Measurements from ENCODE around the gene OR9K2.
A peak's percentile ranks its signal among the peaks of the same experiment; 100 is the strongest.
"Not testable (repeated sequence)": the region's sequence is repeated elsewhere in the genome, so short reads cannot be mapped to it uniquely, and the experiment has no call there.

OR9K2 gene

GRCh38 chr12:55126106-55126505 is at the start of gene OR9K2:
Gene OR9K2 (plus strand): TSS chr12:55126406. CDS start chr12:55129835, 3,429 bp downstream.
- DNase-seq (ENCODE audit: low read depth in 3 of 3), result no peak

GRCh38 chr12:55092579-55092978 is 33.6 kb upstream of the OR9K2 start:
- no peak for DNase-seq (ENCODE audit: low read depth in 3 of 3)

GRCh38 chr12:55112378-55112875 is 13.8 kb upstream of the OR9K2 start:
- no peak for DNase-seq (ENCODE audit: low read depth in 3 of 3)

- no peak for DNase-seq (ENCODE audit: low read depth in 3 of 3)
Measured at GRCh38 chr12:55116152-55116551, 10.1 kb upstream of the OR9K2 start.

GRCh38 chr12:55132816-55133215 is 6.6 kb downstream of the OR9K2 start:
- no peak for DNase-seq (ENCODE audit: low read depth in 3 of 3)

GRCh38 chr12:55142669-55143565 is 16.7 kb downstream of the OR9K2 start:
- peak in 1 of 3 experiments; percentile 4 for DNase-seq (ENCODE audit: low read depth in 3 of 3)

- no peak for DNase-seq (ENCODE audit: low read depth in 3 of 3)
Measured at GRCh38 chr12:55143566-55143870, 17.3 kb downstream of the OR9K2 start.

GRCh38 chr12:55167010-55167640 is 40.9 kb downstream of the OR9K2 start:
- not testable (repeated sequence) for DNase-seq (ENCODE audit: low read depth in 3 of 3)

- DNase-seq (ENCODE audit: low read depth in 3 of 3), result no peak
Measured at GRCh38 chr12:55171445-55171844, 45.2 kb downstream of the OR9K2 start.

GRCh38 chr12:55171846-55172245 is 45.6 kb downstream of the OR9K2 start:
- not testable (repeated sequence) for DNase-seq (ENCODE audit: low read depth in 3 of 3)

- DNase-seq (ENCODE audit: low read depth in 3 of 3), result no peak
Measured at GRCh38 chr12:55172686-55173085, 46.5 kb downstream of the OR9K2 start.

- no peak for DNase-seq (ENCODE audit: low read depth in 3 of 3)
Measured at GRCh38 chr12:55173456-55173855, 47.2 kb downstream of the OR9K2 start.

All from stimulated activated CD4-positive, alpha-beta T cell treated with anti-CD3 and anti-CD28 coated beads, TNF-alpha, amount 100 ng/mL, for 4 hours (primary cell).